Neural cell (in vitro differentiated cells): ENCODE data around the gene ABHD12B. TPM values are rescaled to one million over a fixed set of nuclear protein-coding genes. Genes with fewer than 3 reads are reported as not detected.
A peak's percentile ranks its signal among the peaks of the same experiment; 100 is the strongest.

Source experiments
- H2AFZ ChIP-seq: fragments of 200-600, 300-800 bp; sonication (generic), shearing (Covaris generic); 2 replicates; pipeline ENCODE4 v1.6.0; 2014; ENCODE audit warnings: low read depth, mild to moderate bottlenecking, antibody characterized with exemption, low read length, moderate library complexity
- H3F3A ChIP-seq: fragments of 200-600 bp; shearing (Covaris generic); 2 replicates; pipeline ENCODE4 v1.6.1; 2016; ENCODE audit warnings: mild to moderate bottlenecking, moderate library complexity, mixed read lengths, antibody characterized with exemption, low read length; ENCODE audit not compliant: insufficient read depth, poor library complexity, severe bottlenecking
- H3K27ac ChIP-seq: fragments of 200-600, 300-800 bp; sonication (generic), shearing (Covaris generic); 2 replicates; pipeline ENCODE4 v1.5.1; 2014; ENCODE audit warnings: mild to moderate bottlenecking, low read length, moderate library complexity
- H3K27me3 ChIP-seq: fragments of 300-800, 200-600 bp; sonication (generic), shearing (Covaris generic); 2 replicates; pipeline ENCODE4 v1.6.0; 2014; ENCODE audit warnings: mild to moderate bottlenecking, low read depth, low read length, moderate library complexity; ENCODE audit not compliant: insufficient read depth
- H3K36me3 ChIP-seq: fragments of 300-800, 200-600 bp; sonication (generic), shearing (Covaris generic); 2 replicates; pipeline ENCODE4 v1.5.1; 2014; ENCODE audit warnings: mild to moderate bottlenecking, antibody characterized with exemption, low read length, moderate library complexity; ENCODE audit not compliant: insufficient read depth
- H3K4me2 ChIP-seq: fragments of 300-800, 200-600 bp; sonication (generic), shearing (Covaris generic); 2 replicates; pipeline ENCODE4 v1.6.0; 2014; ENCODE audit warnings: mild to moderate bottlenecking, low read length
- H3K4me3 ChIP-seq: fragments of 300-800, 200-600 bp; sonication (generic), shearing (Covaris generic); 2 replicates; pipeline ENCODE4 v1.5.1; 2014; ENCODE audit warnings: mild to moderate bottlenecking, low read length, moderate library complexity
- H3K79me2 ChIP-seq: fragments of 200-600 bp; shearing (Covaris generic); replicated peaks from 2 replicates; pipeline ENCODE4 v1.6.0; 2014; ENCODE audit warnings: mild to moderate bottlenecking, low read length, moderate library complexity; ENCODE audit not compliant: insufficient read depth
- H3K9ac ChIP-seq: fragments of 300-800, 200-600 bp; sonication (generic), shearing (Covaris generic); 2 replicates; pipeline ENCODE4 v1.6.1; 2016; ENCODE audit warnings: mild to moderate bottlenecking, low read length, mixed read lengths
- H3K9me2 ChIP-seq: fragments of 200-600 bp; shearing (Covaris generic); 2 replicates; pipeline ENCODE4 v1.6.1; 2016; ENCODE audit warnings: mild to moderate bottlenecking, low read length, mixed read lengths; ENCODE audit not compliant: insufficient read depth
- H3K9me3 ChIP-seq: fragments of 200-600, 300-800 bp; sonication (generic), shearing (Covaris generic); 2 replicates; pipeline ENCODE4 v1.6.1; 2016; ENCODE audit warnings: mild to moderate bottlenecking, mixed run types, low read length, moderate library complexity, mixed read lengths
- H4K20me1 ChIP-seq: fragments of 200-600 bp; shearing (Covaris generic); 2 replicates; pipeline ENCODE4 v1.6.1; 2016; ENCODE audit warnings: mild to moderate bottlenecking, mixed run types; ENCODE audit not compliant: insufficient read depth
- EP300 ChIP-seq: fragments of 450-650 bp; conservative IDR thresholded peaks from 2 replicates; pipeline ENCODE4 v1.6.1; 2014; ENCODE audit warnings: antibody characterized with exemption, mild to moderate bottlenecking, moderate library complexity; ENCODE audit not compliant: poor library complexity, severe bottlenecking
- EZH2 ChIP-seq: fragments of 200-600, 300-800 bp; shearing (Covaris generic), sonication (generic); IDR thresholded peaks from 2 replicates; pipeline ENCODE4 v1.6.1; 2014; ENCODE audit warnings: antibody characterized with exemption, low read length, borderline replicate concordance, mild to moderate bottlenecking; ENCODE audit not compliant: insufficient read depth, poor library complexity, severe bottlenecking
- MXI1 ChIP-seq: fragments of 450-650 bp; conservative IDR thresholded peaks from 2 replicates; pipeline ENCODE4 v1.6.1; 2014; ENCODE audit warnings: antibody characterized with exemption, mild to moderate bottlenecking; ENCODE audit not compliant: poor library complexity, severe bottlenecking
- POLR2AphosphoS5 ChIP-seq: IDR thresholded peaks from 2 replicates; pipeline ENCODE4 v1.6.1; 2012
- RAD21 ChIP-seq: fragments of 450-650 bp; conservative IDR thresholded peaks from 2 replicates; pipeline ENCODE4 v1.6.1; 2014; ENCODE audit warnings: antibody characterized with exemption, mild to moderate bottlenecking, moderate library complexity
- SMC3 ChIP-seq: fragments of 450-650 bp; conservative IDR thresholded peaks from 2 replicates; pipeline ENCODE4 v1.6.1; 2014; ENCODE audit warnings: antibody characterized with exemption, mild to moderate bottlenecking, moderate library complexity; ENCODE audit not compliant: poor library complexity
- TAF1 ChIP-seq: IDR thresholded peaks from 2 replicates; pipeline ENCODE4 v1.6.1; 2012; ENCODE audit warnings: low read depth
- polyA plus RNA-seq: library from polyadenylated mRNA; depleted of rRNA; stranded (reverse); fragments of >200 nt; gene quantifications from 2 replicates; pipeline ENCODE4 v1.2.3, GENCODE V29; 2014
- TF ChIP-seq, protein P1 (sequence below): IDR thresholded peaks from 2 replicates; pipeline ENCODE4 v1.6.1; 2012; ENCODE audit warnings: borderline replicate concordance
- TF ChIP-seq, protein P2 (sequence below): fragments of 450-650 bp; IDR thresholded peaks from 2 replicates; pipeline ENCODE4 v1.5.1; 2014; ENCODE audit warnings: antibody characterized with exemption, mild to moderate bottlenecking, moderate library complexity; ENCODE audit not compliant: poor library complexity, severe bottlenecking

ABHD12B gene
- polyA plus RNA-seq, 1 donor from 2014 or later: not detected

DNA sequence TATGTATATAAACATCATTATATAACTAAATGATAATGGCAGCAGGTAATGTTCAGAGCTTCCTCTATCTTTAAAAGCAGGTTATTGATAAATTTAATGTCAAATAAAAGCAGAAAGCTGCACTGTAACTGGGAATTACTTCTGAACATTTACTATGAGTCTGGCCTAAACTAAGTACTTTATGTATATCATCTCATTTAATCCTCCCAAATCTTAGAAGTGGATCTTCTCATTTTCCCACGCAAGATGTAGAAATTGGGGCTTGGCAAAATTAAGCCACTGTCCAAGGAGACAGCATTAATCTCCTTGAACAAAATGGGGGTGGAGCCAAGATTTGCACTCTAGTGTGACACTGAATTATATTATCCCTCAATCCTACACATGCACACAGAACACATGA lies 46.5 kb upstream of the ABHD12B start:
- H3F3A ChIP-seq: peaks cover 12% of the 10 kb centered on the region
- no peaks in the 10 kb centered on the region for H3K9me3 ChIP-seq
- no peaks in the 10 kb centered on the region for H3K36me3 ChIP-seq
- no peak overlapping the region for H2AFZ ChIP-seq
- peaks cover 81% of the 10 kb centered on the region for H3K79me2 ChIP-seq
- H3K27me3 ChIP-seq: no peaks in the 10 kb centered on the region
- no peak overlapping the region for H3K9ac ChIP-seq
- TF ChIP-seq MXI1 (no peak), EZH2 (no peak), POLR2AphosphoS5 (no peak), TAF1 (no peak), RAD21 (no peak), EP300 (no peak), SMC3 (no peak)
- TF ChIP-seq, protein P1, sequence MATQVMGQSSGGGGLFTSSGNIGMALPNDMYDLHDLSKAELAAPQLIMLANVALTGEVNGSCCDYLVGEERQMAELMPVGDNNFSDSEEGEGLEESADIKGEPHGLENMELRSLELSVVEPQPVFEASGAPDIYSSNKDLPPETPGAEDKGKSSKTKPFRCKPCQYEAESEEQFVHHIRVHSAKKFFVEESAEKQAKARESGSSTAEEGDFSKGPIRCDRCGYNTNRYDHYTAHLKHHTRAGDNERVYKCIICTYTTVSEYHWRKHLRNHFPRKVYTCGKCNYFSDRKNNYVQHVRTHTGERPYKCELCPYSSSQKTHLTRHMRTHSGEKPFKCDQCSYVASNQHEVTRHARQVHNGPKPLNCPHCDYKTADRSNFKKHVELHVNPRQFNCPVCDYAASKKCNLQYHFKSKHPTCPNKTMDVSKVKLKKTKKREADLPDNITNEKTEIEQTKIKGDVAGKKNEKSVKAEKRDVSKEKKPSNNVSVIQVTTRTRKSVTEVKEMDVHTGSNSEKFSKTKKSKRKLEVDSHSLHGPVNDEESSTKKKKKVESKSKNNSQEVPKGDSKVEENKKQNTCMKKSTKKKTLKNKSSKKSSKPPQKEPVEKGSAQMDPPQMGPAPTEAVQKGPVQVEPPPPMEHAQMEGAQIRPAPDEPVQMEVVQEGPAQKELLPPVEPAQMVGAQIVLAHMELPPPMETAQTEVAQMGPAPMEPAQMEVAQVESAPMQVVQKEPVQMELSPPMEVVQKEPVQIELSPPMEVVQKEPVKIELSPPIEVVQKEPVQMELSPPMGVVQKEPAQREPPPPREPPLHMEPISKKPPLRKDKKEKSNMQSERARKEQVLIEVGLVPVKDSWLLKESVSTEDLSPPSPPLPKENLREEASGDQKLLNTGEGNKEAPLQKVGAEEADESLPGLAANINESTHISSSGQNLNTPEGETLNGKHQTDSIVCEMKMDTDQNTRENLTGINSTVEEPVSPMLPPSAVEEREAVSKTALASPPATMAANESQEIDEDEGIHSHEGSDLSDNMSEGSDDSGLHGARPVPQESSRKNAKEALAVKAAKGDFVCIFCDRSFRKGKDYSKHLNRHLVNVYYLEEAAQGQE: no peak
- TF ChIP-seq, protein P2, sequence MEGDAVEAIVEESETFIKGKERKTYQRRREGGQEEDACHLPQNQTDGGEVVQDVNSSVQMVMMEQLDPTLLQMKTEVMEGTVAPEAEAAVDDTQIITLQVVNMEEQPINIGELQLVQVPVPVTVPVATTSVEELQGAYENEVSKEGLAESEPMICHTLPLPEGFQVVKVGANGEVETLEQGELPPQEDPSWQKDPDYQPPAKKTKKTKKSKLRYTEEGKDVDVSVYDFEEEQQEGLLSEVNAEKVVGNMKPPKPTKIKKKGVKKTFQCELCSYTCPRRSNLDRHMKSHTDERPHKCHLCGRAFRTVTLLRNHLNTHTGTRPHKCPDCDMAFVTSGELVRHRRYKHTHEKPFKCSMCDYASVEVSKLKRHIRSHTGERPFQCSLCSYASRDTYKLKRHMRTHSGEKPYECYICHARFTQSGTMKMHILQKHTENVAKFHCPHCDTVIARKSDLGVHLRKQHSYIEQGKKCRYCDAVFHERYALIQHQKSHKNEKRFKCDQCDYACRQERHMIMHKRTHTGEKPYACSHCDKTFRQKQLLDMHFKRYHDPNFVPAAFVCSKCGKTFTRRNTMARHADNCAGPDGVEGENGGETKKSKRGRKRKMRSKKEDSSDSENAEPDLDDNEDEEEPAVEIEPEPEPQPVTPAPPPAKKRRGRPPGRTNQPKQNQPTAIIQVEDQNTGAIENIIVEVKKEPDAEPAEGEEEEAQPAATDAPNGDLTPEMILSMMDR: no peak
- no peaks in the 10 kb centered on the region for H3K9me2 ChIP-seq
- H4K20me1 ChIP-seq: no peaks in the 10 kb centered on the region
- H3K27ac ChIP-seq: no peak overlapping the region
- H3K4me2 ChIP-seq: no peak overlapping the region
- no peak overlapping the region for H3K4me3 ChIP-seq

DNA sequence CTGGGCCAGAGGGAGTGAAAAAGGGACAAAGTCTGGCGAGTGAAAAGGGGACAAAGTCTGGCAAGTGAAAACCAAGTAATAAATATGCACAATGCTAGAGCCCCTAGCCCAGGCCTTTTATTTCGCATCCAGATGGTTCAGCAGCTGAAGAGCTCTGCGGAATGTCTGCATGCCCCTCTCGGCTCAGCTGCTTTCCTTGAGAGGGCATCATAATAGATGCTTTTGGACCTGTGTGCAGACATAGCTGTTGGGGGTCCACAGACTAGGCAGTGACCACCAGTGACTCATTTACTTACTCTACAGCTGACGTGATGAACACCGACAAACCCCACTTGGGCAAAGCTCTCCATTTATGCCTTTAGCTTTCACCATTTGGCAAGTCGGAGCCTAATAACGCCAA lies 45.2 kb upstream of the ABHD12B start:
- Histone ChIP-seq H3K9ac (no peak overlapping the region), H3K4me2 (no peak overlapping the region), H2AFZ (no peak overlapping the region), H3K4me3 (peak overlapping the region; percentile 91), H3F3A (peaks cover 13% of the 10 kb centered on the region), H3K27ac (no peak overlapping the region), H3K9me3 (no peaks in the 10 kb centered on the region), H3K27me3 (no peaks in the 10 kb centered on the region), H3K79me2 (peaks cover 68% of the 10 kb centered on the region), H3K36me3 (no peaks in the 10 kb centered on the region), H4K20me1 (no peaks in the 10 kb centered on the region), H3K9me2 (no peaks in the 10 kb centered on the region)
- TF ChIP-seq EZH2 (no peak), SMC3 (no peak), MXI1 (no peak)
- TF ChIP-seq, protein P2: no peak
